Left ventricle myocardium inferior (tissue), 1 donor: ENCODE data around the gene EMP1. TPM values are rescaled to one million over a fixed set of nuclear protein-coding genes. Genes with fewer than 3 reads are reported as not detected.

ENCODE experiments used
- DNase-seq: peaks from one replicate; pipeline ENCODE4 v3.0.0-alpha.2; 2020
- H3K27ac ChIP-seq: fragments of 200-600 bp; replicated peaks from 2 replicates; pipeline ENCODE4 v1.8.0; 2021
- H3K27me3 ChIP-seq: fragments of 200-600 bp; 2 replicates; pipeline ENCODE4 v1.8.0; 2021; ENCODE audit warnings: low read depth
- H3K36me3 ChIP-seq: fragments of 200-600 bp; 2 replicates; pipeline ENCODE4 v1.8.0; 2021
- H3K4me1 ChIP-seq: fragments of 200-600 bp; 2 replicates; pipeline ENCODE4 v1.8.0; 2021
- H3K4me3 ChIP-seq: fragments of 200-600 bp; 2 replicates; pipeline ENCODE4 v1.8.0; 2021; ENCODE audit warnings: mild to moderate bottlenecking, moderate library complexity
- H3K9me3 ChIP-seq: fragments of 200-600 bp; replicated peaks from 2 replicates; pipeline ENCODE4 v1.8.0; 2021
- CTCF ChIP-seq: fragments of 200-600 bp; IDR thresholded peaks from 2 replicates; pipeline ENCODE4 v1.8.0; 2021; ENCODE audit warnings: antibody characterized with exemption, mild to moderate bottlenecking, borderline replicate concordance
- intact Hi-C: fragments of 100-400 bp; cut with micrococcal nuclease; formaldehyde crosslinking; loops from one replicate; pipeline ENCODE4 v1.11.0; 2022
- total RNA-seq: library from RNA; stranded (reverse); fragmentation: NEBNext Ultra II Directional; extraction: Animal tissue kit (Norgen Biotek cat#: 25700); gene quantifications from one replicate; pipeline ENCODE4 v1.2.1, GENCODE V29; 2021
- donor health status: DM: no; HTN: yes; CAD: no; lungs with severe emphysema.

Gene EMP1
- total RNA-seq, 1 donor from 2014 or later: 90.5 TPM

DNA sequence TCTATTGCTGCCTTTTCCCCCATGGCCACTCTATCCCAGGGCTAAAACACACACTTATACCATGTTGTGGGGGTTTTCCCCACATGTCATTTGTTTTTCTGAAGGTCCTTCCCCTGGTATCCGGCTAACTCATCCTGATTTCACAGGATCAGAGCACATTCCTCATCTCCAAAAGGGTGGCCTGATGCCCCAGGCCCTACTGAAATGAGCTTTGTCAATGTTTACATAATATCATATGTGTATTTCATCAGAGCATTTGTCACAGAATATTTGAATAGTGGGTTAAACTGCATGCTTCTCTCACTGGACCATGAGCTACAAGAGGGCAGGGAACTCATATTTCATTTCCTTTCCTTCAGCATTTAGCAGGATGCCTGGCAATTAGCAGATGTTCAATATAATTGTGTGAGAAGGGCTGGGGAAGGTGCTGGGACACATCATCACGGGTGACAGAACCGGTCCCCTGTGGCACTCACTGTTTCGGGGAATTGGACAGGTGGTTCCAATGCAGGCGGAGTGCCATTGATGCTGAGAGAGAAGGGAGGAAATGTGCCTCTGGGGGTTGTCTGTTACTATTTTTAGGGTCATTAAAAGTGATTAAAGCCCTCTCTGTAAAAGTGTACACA lies 26.8 kb downstream of the EMP1 start:
- no peak for DNase-seq
- intact Hi-C loops: no loop called here
- H3K27me3 ChIP-seq: no peaks in the 10 kb centered on the region
- peaks cover 6% of the 10 kb centered on the region for H3K4me1 ChIP-seq
- no peaks in the 10 kb centered on the region for H3K9me3 ChIP-seq
- no peak overlapping the region for H3K4me3 ChIP-seq
- TF ChIP-seq CTCF: no peak
- H3K27ac ChIP-seq: no peak overlapping the region
- peaks cover 13% of the 10 kb centered on the region for H3K36me3 ChIP-seq

DNA sequence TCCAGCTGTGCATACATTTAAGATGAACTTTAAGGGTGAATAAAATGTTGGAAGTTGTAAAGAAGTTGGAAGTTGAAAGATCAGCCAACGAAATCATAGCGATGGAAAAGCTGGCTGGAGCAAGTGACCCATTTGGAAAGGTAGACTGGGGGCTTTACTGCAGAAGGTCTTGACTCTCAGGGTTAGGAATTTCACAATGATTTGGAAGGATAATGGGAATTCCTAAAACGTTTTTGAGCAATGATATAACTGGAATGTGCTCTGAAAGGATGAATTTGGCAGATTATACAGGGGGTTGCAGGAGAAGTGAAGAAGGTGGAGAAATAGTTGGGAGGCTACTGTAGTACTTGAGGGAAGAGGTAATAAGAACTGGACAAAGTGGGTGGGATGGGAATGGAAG lies 27.4 kb downstream of the EMP1 start:
- no peaks in the 10 kb centered on the region for H3K27me3 ChIP-seq
- TF ChIP-seq CTCF: no peak
- peaks cover 6% of the 10 kb centered on the region for H3K4me1 ChIP-seq
- H3K4me3 ChIP-seq: no peak overlapping the region
- H3K27ac ChIP-seq: no peak overlapping the region
- H3K36me3 ChIP-seq: peaks cover 6% of the 10 kb centered on the region
- H3K9me3 ChIP-seq: no peaks in the 10 kb centered on the region
- intact Hi-C loops: no loop called here
- DNase-seq: no peak

- TF ChIP-seq CTCF: no peak
- Histone ChIP-seq H3K27ac (no peak overlapping the region), H3K9me3 (peaks cover 5% of the 10 kb centered on the region), H3K4me3 (no peak overlapping the region), H3K4me1 (peaks cover 6% of the 10 kb centered on the region), H3K36me3 (no peaks in the 10 kb centered on the region), H3K27me3 (no peaks in the 10 kb centered on the region)
- intact Hi-C loops: no loop called here
- DNase-seq: no peak
Measured at GRCh38 chr12:13227191-13227590, 30.7 kb downstream of the EMP1 start.

GRCh38 chr12:13228579-13228978 lies 32.1 kb downstream of the EMP1 start:
- H3K9me3 ChIP-seq: peaks cover 7% of the 10 kb centered on the region
- intact Hi-C loops: no loop called here

DNA sequence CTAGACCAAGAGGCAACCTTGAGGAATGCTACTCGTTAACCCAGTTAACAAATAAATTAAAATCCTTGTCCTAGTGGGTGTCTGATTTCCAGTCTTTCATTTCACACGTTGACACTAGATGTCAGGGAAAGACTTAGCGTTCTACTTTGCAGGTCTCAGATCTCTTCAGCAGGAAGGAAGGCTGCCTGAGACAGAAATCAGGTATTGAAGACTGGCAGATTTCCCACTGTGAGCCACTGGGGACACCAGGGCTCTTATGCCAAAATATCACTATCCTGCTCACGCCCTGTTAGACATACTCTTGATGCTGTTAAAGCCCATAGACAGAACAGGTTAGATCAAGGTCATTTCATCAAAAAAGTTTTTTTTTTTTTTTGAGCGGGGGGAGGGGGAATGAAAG lies 33.0 kb downstream of the EMP1 start:
- no peak for TF ChIP-seq CTCF
- intact Hi-C loops: no loop called here
- Histone ChIP-seq H3K27ac (no peak overlapping the region), H3K4me3 (no peak overlapping the region), H3K27me3 (no peaks in the 10 kb centered on the region), H3K9me3 (peaks cover 7% of the 10 kb centered on the region), H3K36me3 (no peaks in the 10 kb centered on the region), H3K4me1 (peaks cover 4% of the 10 kb centered on the region)
- DNase-seq: no peak

More at GRCh38 chr12:13228579-13228978, 32.1 kb downstream of the EMP1 start:
- H3K36me3 ChIP-seq: no peaks in the 10 kb centered on the region
- no peak for TF ChIP-seq CTCF
- H3K4me3 ChIP-seq: no peak overlapping the region
- no peaks in the 10 kb centered on the region for H3K27me3 ChIP-seq
- H3K27ac ChIP-seq: no peak overlapping the region
- no peak for DNase-seq
- H3K4me1 ChIP-seq: peaks cover 4% of the 10 kb centered on the region
